HepG2 (cell line): ENCODE measurements around the gene CD68. TPM values are rescaled to one million over a fixed set of nuclear protein-coding genes. Genes with fewer than 3 reads are reported as not detected.

ENCODE experiments used
- CENPX ChIP-seq: sonication (generic); formaldehyde crosslinking; IDR thresholded peaks from 2 replicates; pipeline ENCODE4 v1.9.0; 2021; ENCODE audit warnings: mild to moderate bottlenecking, missing genetic modification reagents, moderate library complexity
- DR1 ChIP-seq: sonication (generic); formaldehyde crosslinking; IDR thresholded peaks from 2 replicates; pipeline ENCODE4 v1.8.0; 2021; ENCODE audit warnings: mild to moderate bottlenecking, missing genetic modification reagents, inconsistent platforms
- HNRNPK ChIP-seq: fragments of 200-400 bp; formaldehyde crosslinking; IDR thresholded peaks from 2 replicates; pipeline ENCODE4 v1.6.1; 2018; ENCODE audit warnings: low read length, low read depth, moderate library complexity, mild to moderate bottlenecking; ENCODE audit not compliant: poor library complexity, severe bottlenecking
- IRF2 ChIP-seq: IDR thresholded peaks from 2 replicates; pipeline ENCODE4 v1.6.1; 2018; ENCODE audit warnings: missing genetic modification reagents, missing compliant biosample characterization
- PAWR ChIP-seq: sonication (generic); formaldehyde crosslinking; IDR thresholded peaks from 2 replicates; pipeline ENCODE4 v1.4.0; 2020; ENCODE audit warnings: missing genetic modification reagents, mild to moderate bottlenecking, borderline replicate concordance
- POLR2A ChIP-seq, 2 experiments: IDR thresholded peaks; 2 replicates each; pipeline ENCODE4 v1.6.1; 2011; ENCODE audit warnings: low read depth in 2 of 2, low read length in 2 of 2, mild to moderate bottlenecking in 1 of 2, moderate library complexity in 1 of 2; ENCODE audit not compliant: insufficient read depth in 1 of 2
- RAD51 ChIP-seq: fragments of 450-650 bp; IDR thresholded peaks from 2 replicates; pipeline ENCODE4 v1.6.1; 2016; ENCODE audit warnings: borderline replicate concordance
- RXRA ChIP-seq: sonication (generic); formaldehyde crosslinking; IDR thresholded peaks from 2 replicates; pipeline ENCODE4 v1.5.1; 2020; ENCODE audit warnings: missing genetic modification reagents
- SAP130 ChIP-seq: IDR thresholded peaks from 2 replicates; pipeline ENCODE4 v1.6.1; 2016; ENCODE audit warnings: low read depth
- SOX13 ChIP-seq, 3 experiments: fragments of 450-650 bp in 1 of 3; sonication (generic) in 1 of 3; formaldehyde crosslinking in 1 of 3; IDR thresholded peaks in 2 of 3; conservative IDR thresholded peaks in 1 of 3; 2 replicates each; pipeline versions ENCODE4 v1.5.0 to v1.6.1; 2016 to 2020; ENCODE audit warnings: antibody characterized with exemption in 1 of 3, mild to moderate bottlenecking in 1 of 3, missing compliant biosample characterization in 1 of 3, missing genetic modification reagents in 1 of 3, moderate library complexity in 1 of 3
- TGIF2 ChIP-seq: IDR thresholded peaks from 2 replicates; pipeline ENCODE4 v1.6.1; 2016; ENCODE audit warnings: control low read depth, missing compliant biosample characterization
- TRIM22 ChIP-seq: fragments of 450-650 bp; IDR thresholded peaks from 2 replicates; pipeline ENCODE4 v1.6.1; 2017
- ZBTB46 ChIP-seq: sonication (generic); formaldehyde crosslinking; IDR thresholded peaks from 2 replicates; pipeline ENCODE4 v1.4.0; 2020; ENCODE audit warnings: mild to moderate bottlenecking, missing genetic modification reagents, borderline replicate concordance
- ZBTB7B ChIP-seq: sonication (generic); formaldehyde crosslinking; IDR thresholded peaks from 2 replicates; pipeline ENCODE4 v1.4.0; 2020; ENCODE audit warnings: missing genetic modification reagents
- ZIK1 ChIP-seq: sonication (generic); formaldehyde crosslinking; IDR thresholded peaks from 2 replicates; pipeline ENCODE4 v1.5.0; 2020; ENCODE audit warnings: mild to moderate bottlenecking, low read depth, missing genetic modification reagents, borderline replicate concordance
- ZKSCAN5 ChIP-seq: sonication (generic); formaldehyde crosslinking; IDR thresholded peaks from 2 replicates; pipeline ENCODE4 v1.5.1; 2020; ENCODE audit warnings: mild to moderate bottlenecking, missing genetic modification reagents
- ZNF296 ChIP-seq: sonication (generic); formaldehyde crosslinking; conservative IDR thresholded peaks from 2 replicates; pipeline ENCODE4 v1.5.0; 2020; ENCODE audit warnings: mild to moderate bottlenecking, missing genetic modification reagents
- ZNF430 ChIP-seq: sonication (generic); formaldehyde crosslinking; IDR thresholded peaks from 2 replicates; pipeline ENCODE4 v1.9.0; 2021; ENCODE audit warnings: mild to moderate bottlenecking, missing genetic modification reagents
- ZNF549 ChIP-seq: sonication (generic); formaldehyde crosslinking; IDR thresholded peaks from 2 replicates; pipeline ENCODE4 v1.5.0; 2020; ENCODE audit warnings: missing genetic modification reagents
- ZNF563 ChIP-seq: sonication (generic); formaldehyde crosslinking; IDR thresholded peaks from 2 replicates; pipeline ENCODE4 v1.8.0; 2022; ENCODE audit warnings: mild to moderate bottlenecking, moderate library complexity, missing genetic modification reagents
- ZNF616 ChIP-seq: sonication (generic); formaldehyde crosslinking; IDR thresholded peaks from 2 replicates; pipeline ENCODE4 v1.5.0; 2020; ENCODE audit warnings: low read depth, mild to moderate bottlenecking, missing genetic modification reagents
- polyA plus RNA-seq, 8 experiments: library from polyadenylated mRNA; depleted of rRNA in 3 of 8; stranded (reverse) in 7 of 8; unstranded in 1 of 8; fragments of >200 nt; fragmentation: Illumina TruSeq in 4 of 8; extraction: Trizol in 4 of 8; gene quantifications; 2 replicates each; pipeline versions ENCODE4 v1.2.1 to v1.2.3, GENCODE V29; 2011 to 2016; ENCODE audit warnings: low read depth in 4 of 8, missing spikeins in 1 of 8, mixed read lengths in 1 of 8; ENCODE audit not compliant: insufficient read depth in 1 of 8
- total RNA-seq, 5 experiments: library from RNA; depleted of rRNA; stranded (reverse); fragments of >200 nt; fragmentation: Illumina TruSeq; extraction: Trizol; gene quantifications; 2 replicates each; pipeline ENCODE4 v1.2.3, GENCODE V29; 2016; ENCODE audit warnings: low read depth in 1 of 5
- TF ChIP-seq, protein P1 (sequence below): sonication (generic); formaldehyde crosslinking; IDR thresholded peaks from 2 replicates; pipeline ENCODE4 v1.4.0; 2020; ENCODE audit warnings: missing genetic modification reagents, borderline replicate concordance
- TF ChIP-seq, protein P2 (sequence below): fragments of 450-650 bp; IDR thresholded peaks from 2 replicates; pipeline ENCODE4 v1.6.1; 2016
- TF ChIP-seq, protein P3 (sequence below): sonication (generic); formaldehyde crosslinking; conservative IDR thresholded peaks from 2 replicates; pipeline ENCODE4 v1.8.1; 2023; ENCODE audit warnings: missing genetic modification reagents

CD68 gene
- total and polyA plus RNA-seq, 2 of the 13 experiments (the other 11 are each of a cell fraction or from before 2014, with no cell fraction given), result 10.3 to 104 TPM

DNA sequence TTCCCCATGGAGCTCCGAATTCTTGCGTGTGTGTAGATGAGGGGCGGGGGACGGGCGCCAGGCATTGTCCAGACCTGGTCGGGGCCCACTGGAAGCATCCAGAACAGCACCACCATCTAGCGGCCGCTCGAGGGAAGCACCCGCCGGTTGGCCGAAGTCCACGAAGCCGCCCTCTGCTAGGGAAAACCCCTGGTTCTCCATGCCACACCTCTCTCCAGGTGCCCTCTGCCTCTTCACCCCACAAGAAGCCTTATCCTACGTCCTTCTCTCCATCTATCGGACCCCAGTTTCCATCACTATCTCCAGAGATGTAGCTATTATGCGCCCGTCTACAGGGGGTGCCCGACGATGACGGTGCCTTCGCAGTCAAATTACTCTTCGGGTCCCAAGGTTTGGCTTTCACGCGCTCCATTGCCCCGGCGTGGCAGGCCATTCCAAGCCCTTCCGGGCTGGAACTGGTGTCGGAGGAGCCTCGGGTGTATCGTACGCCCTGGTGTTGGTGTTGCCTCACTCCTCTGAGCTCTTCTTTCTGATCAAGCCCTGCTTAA lies 18.3 kb upstream of the CD68 start (continued):
- TF ChIP-seq SOX13 (IDR thresholded peaks at IDR 0.05) (no peak), SOX13 (CRISPR knock-in tag; conservative IDR thresholded peaks at IDR 0.05 in 1 of 2, IDR thresholded peaks at IDR 0.05 in 1 of 2) (no peak), IRF2 (CRISPR knock-in tag) (no peak), PAWR (CRISPR knock-in tag) (no peak), TGIF2 (no peak), DR1 (CRISPR knock-in tag) (0 out of 2 replicates have a peak, but pooled peaks have one; percentile 43), ZNF563 (no peak), ZBTB7B (CRISPR knock-in tag) (no peak; the same call in 1 of the 2 replicates), ZNF616 (CRISPR knock-in tag) (no peak), TRIM22 (no peak), CENPX (CRISPR knock-in tag) (no peak), ZNF430 (no peak; the same call in 1 of the 2 replicates), RXRA (CRISPR knock-in tag) (0 out of 2 replicates have a peak, but pooled peaks have one; percentile 12), POLR2A (IDR thresholded peaks at IDR 0.05; ENCODE audit: insufficient read depth in 1 of 2, low read depth in 2 of 2, low read length in 2 of 2) (peak in 1 of 2 experiments; percentile 51; a peak in 1 of 4 replicates), ZKSCAN5 (no peak), ZIK1 (CRISPR knock-in tag) (0 out of 2 replicates have a peak, but pooled peaks have one; percentile 25), ZBTB46 (CRISPR knock-in tag) (no peak), ZNF296 (no peak), ZNF549 (CRISPR knock-in tag) (no peak), SAP130 (CRISPR knock-in tag) (0 out of 2 replicates have a peak, but pooled peaks have one; percentile 15), HNRNPK (no peak), RAD51 (no peak)
- TF ChIP-seq, protein P1, sequence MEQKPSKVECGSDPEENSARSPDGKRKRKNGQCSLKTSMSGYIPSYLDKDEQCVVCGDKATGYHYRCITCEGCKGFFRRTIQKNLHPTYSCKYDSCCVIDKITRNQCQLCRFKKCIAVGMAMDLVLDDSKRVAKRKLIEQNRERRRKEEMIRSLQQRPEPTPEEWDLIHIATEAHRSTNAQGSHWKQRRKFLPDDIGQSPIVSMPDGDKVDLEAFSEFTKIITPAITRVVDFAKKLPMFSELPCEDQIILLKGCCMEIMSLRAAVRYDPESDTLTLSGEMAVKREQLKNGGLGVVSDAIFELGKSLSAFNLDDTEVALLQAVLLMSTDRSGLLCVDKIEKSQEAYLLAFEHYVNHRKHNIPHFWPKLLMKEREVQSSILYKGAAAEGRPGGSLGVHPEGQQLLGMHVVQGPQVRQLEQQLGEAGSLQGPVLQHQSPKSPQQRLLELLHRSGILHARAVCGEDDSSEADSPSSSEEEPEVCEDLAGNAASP (CRISPR knock-in tag), result no peak
- TF ChIP-seq, protein P2, sequence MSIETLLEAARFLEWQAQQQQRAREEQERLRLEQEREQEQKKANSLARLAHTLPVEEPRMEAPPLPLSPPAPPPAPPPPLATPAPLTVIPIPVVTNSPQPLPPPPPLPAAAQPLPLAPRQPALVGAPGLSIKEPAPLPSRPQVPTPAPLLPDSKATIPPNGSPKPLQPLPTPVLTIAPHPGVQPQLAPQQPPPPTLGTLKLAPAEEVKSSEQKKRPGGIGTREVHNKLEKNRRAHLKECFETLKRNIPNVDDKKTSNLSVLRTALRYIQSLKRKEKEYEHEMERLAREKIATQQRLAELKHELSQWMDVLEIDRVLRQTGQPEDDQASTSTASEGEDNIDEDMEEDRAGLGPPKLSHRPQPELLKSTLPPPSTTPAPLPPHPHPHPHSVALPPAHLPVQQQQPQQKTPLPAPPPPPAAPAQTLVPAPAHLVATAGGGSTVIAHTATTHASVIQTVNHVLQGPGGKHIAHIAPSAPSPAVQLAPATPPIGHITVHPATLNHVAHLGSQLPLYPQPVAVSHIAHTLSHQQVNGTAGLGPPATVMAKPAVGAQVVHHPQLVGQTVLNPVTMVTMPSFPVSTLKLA, result no peak
- TF ChIP-seq, protein P3, sequence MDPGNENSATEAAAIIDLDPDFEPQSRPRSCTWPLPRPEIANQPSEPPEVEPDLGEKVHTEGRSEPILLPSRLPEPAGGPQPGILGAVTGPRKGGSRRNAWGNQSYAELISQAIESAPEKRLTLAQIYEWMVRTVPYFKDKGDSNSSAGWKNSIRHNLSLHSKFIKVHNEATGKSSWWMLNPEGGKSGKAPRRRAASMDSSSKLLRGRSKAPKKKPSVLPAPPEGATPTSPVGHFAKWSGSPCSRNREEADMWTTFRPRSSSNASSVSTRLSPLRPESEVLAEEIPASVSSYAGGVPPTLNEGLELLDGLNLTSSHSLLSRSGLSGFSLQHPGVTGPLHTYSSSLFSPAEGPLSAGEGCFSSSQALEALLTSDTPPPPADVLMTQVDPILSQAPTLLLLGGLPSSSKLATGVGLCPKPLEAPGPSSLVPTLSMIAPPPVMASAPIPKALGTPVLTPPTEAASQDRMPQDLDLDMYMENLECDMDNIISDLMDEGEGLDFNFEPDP (CRISPR knock-in tag), result no peak
